IPS-18a (cell line): ENCODE measurements around the gene NRCAM.

Experiments used
- H3K27ac ChIP-seq: one replicate; pipeline ENCODE4 v1.5.1; 2013; ENCODE audit warnings: low read length
- H3K27me3 ChIP-seq: one replicate; pipeline ENCODE4 v1.6.1; 2013; ENCODE audit warnings: mild to moderate bottlenecking, low read length; ENCODE audit not compliant: control insufficient read depth, insufficient read depth
- H3K36me3 ChIP-seq: one replicate; pipeline ENCODE4 v1.6.1; 2013; ENCODE audit warnings: low read depth, low read length; ENCODE audit not compliant: control insufficient read depth
- H3K4me1 ChIP-seq: one replicate; pipeline ENCODE4 v1.6.1; 2013; ENCODE audit warnings: low read depth, low read length; ENCODE audit not compliant: control insufficient read depth
- H3K4me3 ChIP-seq: one replicate; pipeline ENCODE4 v1.5.1; 2013; ENCODE audit warnings: low read length
- H3K9ac ChIP-seq: one replicate; pipeline ENCODE4 v1.6.1; 2013; ENCODE audit warnings: mild to moderate bottlenecking, low read length, moderate library complexity
- H3K9me3 ChIP-seq: one replicate; pipeline ENCODE4 v1.6.1; 2013; ENCODE audit warnings: low read depth, low read length; ENCODE audit not compliant: control insufficient read depth

NRCAM gene

DNA sequence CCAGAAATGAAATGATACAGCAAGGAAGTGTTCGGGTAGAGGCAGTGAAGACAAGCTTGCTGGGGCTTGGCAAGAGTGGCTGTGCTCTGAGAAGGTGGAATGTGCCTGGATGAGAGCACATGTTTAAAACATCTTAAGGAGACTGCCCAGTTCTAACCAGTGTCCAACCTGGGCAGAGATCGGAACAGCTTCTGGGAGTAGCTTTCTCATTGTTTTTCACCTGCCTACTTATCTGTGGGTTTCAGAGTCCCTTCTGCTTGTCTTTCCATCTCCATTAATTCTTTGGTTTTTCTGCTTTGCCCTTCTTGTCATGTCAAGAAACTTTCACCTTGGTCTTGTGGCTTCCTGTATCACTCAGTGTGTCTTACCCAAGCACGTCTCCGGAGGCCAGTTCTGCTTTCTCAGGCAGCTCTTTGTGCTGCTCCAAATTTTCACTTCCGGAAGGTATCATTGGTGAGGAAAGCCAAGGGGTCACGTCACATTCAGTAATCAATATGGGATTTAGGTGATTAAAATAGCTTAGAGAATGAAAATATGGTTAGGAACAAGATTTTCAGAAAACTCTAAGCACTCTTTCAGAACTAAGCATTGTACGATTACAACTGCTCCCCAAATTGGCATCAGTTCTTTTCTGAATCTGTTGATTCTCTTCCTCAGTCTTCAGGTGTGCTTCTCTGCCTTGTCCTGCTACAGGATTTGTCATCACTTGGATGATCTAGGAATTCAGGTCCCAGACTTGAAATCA lies 320.6 kb downstream of the NRCAM start:
- H3K9ac ChIP-seq: no peak overlapping the region
- H3K36me3 ChIP-seq: no peaks in the 10 kb centered on the region
- no peak overlapping the region for H3K27ac ChIP-seq
- no peaks in the 10 kb centered on the region for H3K4me1 ChIP-seq
- H3K4me3 ChIP-seq: no peak overlapping the region
- no peaks in the 10 kb centered on the region for H3K27me3 ChIP-seq
- H3K9me3 ChIP-seq: no peaks in the 10 kb centered on the region

DNA sequence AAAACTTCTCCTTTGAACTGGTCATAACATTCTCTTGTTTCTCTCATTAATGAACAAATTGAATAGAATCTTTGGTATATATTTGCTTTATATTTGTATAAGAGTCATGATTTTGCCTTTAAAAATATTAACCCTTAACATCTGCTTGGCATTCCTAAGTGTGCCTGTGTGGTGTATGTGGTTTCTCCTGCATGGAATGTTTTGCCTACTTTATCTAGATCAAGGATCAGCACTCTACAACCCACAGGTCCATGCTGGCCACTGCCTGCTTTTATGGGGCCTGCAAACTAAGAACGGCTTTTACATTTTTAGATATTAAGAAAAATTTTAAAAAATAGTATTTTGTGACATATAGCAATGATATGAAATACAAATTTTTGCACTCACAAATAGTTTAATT lies 321.8 kb downstream of the NRCAM start:
- Histone ChIP-seq H3K9ac (no peak overlapping the region), H3K9me3 (no peaks in the 10 kb centered on the region), H3K4me1 (no peaks in the 10 kb centered on the region), H3K4me3 (no peak overlapping the region), H3K27me3 (no peaks in the 10 kb centered on the region), H3K27ac (no peak overlapping the region), H3K36me3 (no peaks in the 10 kb centered on the region)

DNA sequence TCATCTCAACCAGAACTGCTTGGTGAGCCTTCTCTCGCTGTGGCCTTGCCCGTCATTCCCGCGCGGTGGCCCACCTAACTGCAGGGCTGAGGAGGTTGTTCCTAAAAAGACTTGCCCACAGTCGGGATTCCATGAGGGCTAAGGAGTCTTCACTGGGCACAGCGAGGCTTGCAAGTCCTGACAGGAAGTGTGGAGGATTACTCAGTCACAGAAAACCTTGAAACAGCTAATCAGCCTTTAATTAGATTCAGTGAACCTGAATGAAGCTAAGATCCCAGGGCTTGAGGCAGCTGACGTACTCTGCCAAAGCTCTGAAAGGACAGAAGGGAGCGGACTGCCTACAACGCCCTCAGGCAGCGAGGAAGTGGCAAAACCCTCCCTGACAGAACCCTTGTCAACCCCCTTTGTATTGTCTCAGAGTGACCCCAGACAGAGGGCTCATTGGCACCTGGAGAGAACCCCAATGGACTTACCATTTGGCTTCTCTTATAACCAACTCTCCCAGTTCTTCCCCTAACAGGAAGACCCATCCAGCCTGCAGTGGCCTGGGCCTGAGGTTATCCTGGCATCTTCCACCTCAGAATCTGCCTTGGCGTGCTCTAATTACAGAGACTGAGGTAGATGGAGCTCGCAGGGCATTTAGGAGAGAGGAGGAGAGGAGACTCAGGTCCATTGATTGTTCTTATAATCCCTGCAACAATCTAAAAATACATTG lies 323.5 kb downstream of the NRCAM start:
- Histone ChIP-seq H3K27me3 (no peaks in the 10 kb centered on the region), H3K27ac (no peak overlapping the region), H3K4me1 (no peaks in the 10 kb centered on the region), H3K4me3 (no peak overlapping the region), H3K36me3 (no peaks in the 10 kb centered on the region), H3K9ac (no peak overlapping the region), H3K9me3 (no peaks in the 10 kb centered on the region)

DNA sequence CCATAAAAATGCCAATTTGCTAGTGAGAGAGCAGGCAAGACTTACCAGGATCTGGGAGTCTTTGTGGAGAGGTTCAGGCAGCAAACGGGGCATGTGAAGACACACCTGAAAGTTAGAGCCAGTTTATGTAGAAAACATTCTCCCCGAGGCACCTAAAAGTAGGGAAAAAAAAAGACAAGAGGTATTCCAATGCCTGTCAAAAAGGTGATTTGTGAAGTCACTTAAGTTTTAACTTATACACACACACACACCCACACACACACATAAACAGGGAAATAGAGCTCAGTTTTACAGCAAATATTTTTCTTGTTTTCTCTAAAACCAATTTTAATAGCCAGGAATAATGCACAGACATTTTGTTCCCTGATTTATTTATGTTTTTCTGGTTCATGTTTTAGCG lies 326.0 kb downstream of the NRCAM start, which contains the start of gene LAMB4:
TSS of gene LAMB4 (minus strand) at position 101 of the 400 bp plus-strand sequence. CDS start 7,197 bp downstream, outside the sequence.
- Histone ChIP-seq H3K4me1 (no peaks in the 10 kb centered on the region), H3K9me3 (no peaks in the 10 kb centered on the region), H3K27ac (no peak within 1 kb of the TSS), H3K27me3 (no peaks in the 10 kb centered on the region), H3K36me3 (no peaks in the 10 kb centered on the region), H3K9ac (no peak within 1 kb of the TSS), H3K4me3 (no peak within 1 kb of the TSS)

DNA sequence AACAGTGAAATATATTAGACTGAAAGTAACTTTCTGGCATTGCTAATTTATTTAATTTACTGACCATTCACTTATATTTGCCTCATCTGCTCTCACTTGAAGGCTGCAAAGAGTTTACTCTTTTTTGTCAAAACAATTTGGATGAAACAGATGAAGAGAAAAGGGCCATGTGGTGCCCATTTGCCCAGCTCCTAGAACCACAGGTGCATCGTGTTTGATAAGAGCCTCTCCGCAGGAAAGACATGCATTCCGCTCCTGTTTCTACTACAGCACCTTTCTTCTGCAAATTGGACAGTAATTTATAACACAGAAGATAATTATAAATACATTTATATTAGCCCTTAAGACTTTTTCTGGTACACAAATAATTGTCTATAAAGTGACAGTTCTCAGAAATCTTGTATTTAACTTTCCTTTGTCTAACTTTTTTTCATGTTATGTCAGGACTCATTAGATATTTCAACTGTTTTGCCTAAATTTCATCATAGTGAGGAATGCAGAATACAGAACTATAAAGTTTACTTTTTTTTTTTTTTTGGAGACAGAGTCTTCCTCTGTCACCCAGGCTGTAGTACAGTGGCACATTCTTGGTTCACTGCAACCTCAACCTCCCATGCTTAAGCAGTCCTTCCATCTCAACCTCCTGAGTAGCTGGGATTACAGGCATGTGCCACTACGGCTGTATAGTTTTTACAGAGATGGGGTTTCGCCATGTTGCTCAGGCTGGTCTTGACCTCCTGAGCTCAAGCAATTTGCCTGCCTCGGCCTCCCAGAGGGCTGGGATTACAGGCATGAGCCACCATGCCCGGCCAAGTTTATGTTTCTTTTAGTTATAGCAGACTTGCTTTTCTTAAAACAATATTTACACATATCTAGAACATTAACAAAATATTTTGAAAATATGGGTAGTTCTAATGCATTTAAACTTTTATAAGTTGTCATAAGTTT lies 326.9 kb downstream of the NRCAM start:
- H3K27me3 ChIP-seq: no peaks in the 10 kb centered on the region
- no peak overlapping the region for H3K27ac ChIP-seq
- H3K9me3 ChIP-seq: no peaks in the 10 kb centered on the region
- no peak overlapping the region for H3K9ac ChIP-seq
- H3K4me3 ChIP-seq: no peak overlapping the region
- no peaks in the 10 kb centered on the region for H3K36me3 ChIP-seq
- H3K4me1 ChIP-seq: no peaks in the 10 kb centered on the region

DNA sequence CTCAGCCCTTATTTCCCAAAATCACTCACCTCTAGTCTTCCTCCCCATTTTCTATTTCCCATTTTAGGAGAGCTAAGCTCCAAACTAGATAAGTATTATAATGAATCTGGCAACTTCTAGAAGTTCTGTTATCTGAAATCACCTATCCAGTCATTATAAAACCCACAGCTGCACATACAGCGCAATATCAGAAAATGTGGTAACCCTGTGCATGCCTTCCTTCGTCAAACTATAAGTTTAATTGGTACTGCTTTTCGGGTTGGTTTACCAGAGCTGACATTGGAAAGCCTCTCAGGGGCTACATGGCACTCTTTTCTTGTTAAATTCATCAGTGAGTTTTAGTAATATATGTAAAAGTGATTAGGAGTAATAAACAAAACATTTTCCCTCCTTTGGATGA lies 327.7 kb downstream of the NRCAM start:
- no peak overlapping the region for H3K9ac ChIP-seq
- no peaks in the 10 kb centered on the region for H3K27me3 ChIP-seq
- no peaks in the 10 kb centered on the region for H3K9me3 ChIP-seq
- no peaks in the 10 kb centered on the region for H3K36me3 ChIP-seq
- H3K4me3 ChIP-seq: no peak overlapping the region
- no peak overlapping the region for H3K27ac ChIP-seq
- H3K4me1 ChIP-seq: no peaks in the 10 kb centered on the region

DNA sequence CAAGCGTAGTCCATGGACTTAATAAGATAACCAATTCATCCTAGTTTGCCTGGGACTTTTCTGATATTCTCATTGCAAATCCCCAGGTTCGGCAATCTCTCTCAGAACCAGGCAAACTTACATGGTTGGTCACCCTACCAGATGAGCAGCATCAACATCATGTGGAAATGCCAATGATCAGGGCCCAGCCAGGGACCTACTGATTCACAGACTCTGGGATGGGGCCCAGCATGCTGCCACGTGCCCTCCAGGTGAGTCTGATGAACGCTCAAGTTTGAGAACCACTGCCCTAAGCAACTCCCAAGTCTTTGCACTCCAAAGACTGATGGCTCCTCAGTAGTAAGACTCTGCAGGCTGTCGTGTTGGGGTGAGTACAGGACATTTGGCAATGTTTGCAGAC lies 328.8 kb downstream of the NRCAM start:
- no peaks in the 10 kb centered on the region for H3K36me3 ChIP-seq
- H3K9me3 ChIP-seq: no peaks in the 10 kb centered on the region
- no peaks in the 10 kb centered on the region for H3K27me3 ChIP-seq
- H3K9ac ChIP-seq: no peak overlapping the region
- no peak overlapping the region for H3K27ac ChIP-seq
- no peak overlapping the region for H3K4me3 ChIP-seq
- no peaks in the 10 kb centered on the region for H3K4me1 ChIP-seq

DNA sequence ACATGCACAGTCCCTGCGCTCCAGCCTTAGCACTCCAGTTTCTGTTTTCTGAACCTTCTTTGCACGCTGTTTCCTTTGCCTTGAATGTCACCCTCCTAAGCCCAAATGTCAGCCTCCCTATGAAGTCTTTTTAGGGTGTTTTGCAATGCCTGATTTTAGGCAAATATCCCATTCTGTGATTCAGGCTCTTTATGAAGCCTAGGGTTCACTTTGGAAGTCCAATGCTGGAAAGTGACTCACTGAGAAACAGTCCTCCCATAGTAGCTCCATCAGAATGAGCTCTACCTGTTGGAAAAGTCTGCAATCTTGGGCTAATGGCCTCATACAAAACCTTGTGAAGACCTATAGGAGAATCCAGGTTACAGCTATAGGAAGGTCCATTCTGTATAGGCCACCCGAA lies 331.4 kb downstream of the NRCAM start:
- Histone ChIP-seq H3K27me3 (no peaks in the 10 kb centered on the region), H3K9ac (no peak overlapping the region), H3K9me3 (no peaks in the 10 kb centered on the region), H3K36me3 (no peaks in the 10 kb centered on the region), H3K4me1 (no peaks in the 10 kb centered on the region), H3K27ac (no peak overlapping the region), H3K4me3 (no peak overlapping the region)

DNA sequence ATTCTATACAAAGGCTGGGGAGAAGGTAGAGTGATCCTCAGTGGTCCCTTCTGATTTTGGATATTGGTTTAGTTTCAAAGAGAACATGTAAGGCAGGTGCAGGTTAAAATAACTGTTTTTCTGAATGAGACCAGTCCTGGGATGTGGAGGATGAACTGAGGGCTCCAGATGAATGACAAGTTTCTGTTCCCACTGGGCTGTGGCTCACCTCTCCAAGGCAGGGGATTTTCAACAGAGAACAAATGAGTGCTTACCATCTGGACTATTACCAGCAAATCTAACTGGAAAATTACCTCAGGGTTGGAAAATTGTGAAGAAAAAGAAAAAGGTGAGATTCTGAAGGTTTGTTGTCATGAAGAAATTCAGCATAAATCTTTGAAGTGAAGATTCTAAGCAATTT lies 334.1 kb downstream of the NRCAM start:
- Histone ChIP-seq H3K9me3 (no peaks in the 10 kb centered on the region), H3K4me3 (no peak overlapping the region), H3K36me3 (no peaks in the 10 kb centered on the region), H3K27me3 (no peaks in the 10 kb centered on the region), H3K27ac (no peak overlapping the region), H3K9ac (no peak overlapping the region), H3K4me1 (no peaks in the 10 kb centered on the region)

DNA sequence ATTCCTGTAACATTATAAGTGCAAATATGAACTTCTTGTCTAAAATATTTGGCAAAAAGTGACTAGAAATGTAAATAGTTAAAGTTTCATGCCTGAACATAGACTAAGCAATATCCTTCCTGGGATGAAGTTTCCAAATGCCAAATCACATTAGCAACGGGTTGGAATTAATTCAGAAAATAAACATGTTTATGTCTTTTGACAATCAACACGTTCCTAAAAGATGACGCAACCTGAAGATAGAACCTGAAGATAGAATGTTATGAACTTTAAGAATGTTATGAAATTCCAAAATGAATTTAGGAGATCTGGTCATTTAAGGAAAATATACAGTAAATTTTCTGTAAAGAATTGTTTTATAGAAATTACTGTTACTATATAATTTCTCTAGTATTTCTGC lies 335.3 kb downstream of the NRCAM start:
- H3K9ac ChIP-seq: no peak overlapping the region

DNA sequence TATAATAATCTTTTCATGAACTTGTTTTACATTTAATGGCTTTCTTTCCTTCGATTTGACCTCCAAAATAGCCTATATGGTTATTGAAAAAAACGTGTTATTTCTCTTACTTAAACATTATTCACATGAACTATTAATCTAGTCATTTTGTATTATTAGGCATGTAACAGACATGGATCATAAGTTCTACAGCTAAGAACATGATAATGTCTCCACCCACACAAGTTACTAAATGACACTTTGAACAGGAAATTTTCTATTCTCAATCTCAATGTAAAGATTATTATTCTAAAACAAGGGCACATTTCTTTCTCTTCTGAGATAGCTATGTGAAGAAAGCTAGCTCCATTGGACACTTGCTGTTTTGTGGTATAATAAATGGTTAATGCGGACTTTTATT lies 336.0 kb downstream of the NRCAM start:
- no peak overlapping the region for H3K4me3 ChIP-seq
- no peaks in the 10 kb centered on the region for H3K9me3 ChIP-seq
- H3K27ac ChIP-seq: no peak overlapping the region
- no peaks in the 10 kb centered on the region for H3K27me3 ChIP-seq
- H3K36me3 ChIP-seq: no peaks in the 10 kb centered on the region
- H3K9ac ChIP-seq: no peak overlapping the region
- no peaks in the 10 kb centered on the region for H3K4me1 ChIP-seq

More for the DNA sequence above, 335.3 kb downstream of the NRCAM start:
- no peaks in the 10 kb centered on the region for H3K27me3 ChIP-seq
- H3K36me3 ChIP-seq: no peaks in the 10 kb centered on the region
- no peak overlapping the region for H3K4me3 ChIP-seq
- no peak overlapping the region for H3K27ac ChIP-seq
- no peaks in the 10 kb centered on the region for H3K4me1 ChIP-seq
- no peaks in the 10 kb centered on the region for H3K9me3 ChIP-seq
